GM12874 (cell line): ENCODE measurements around the gene PDCD7.

ENCODE experiments used
- TF ChIP-seq, protein P1 (sequence below): IDR thresholded peaks from 2 replicates; pipeline ENCODE4 v1.5.1; 2011; ENCODE audit warnings: low read depth, mild to moderate bottlenecking, control low read depth, low read length, moderate library complexity; ENCODE audit not compliant: insufficient read depth

PDCD7 gene

DNA sequence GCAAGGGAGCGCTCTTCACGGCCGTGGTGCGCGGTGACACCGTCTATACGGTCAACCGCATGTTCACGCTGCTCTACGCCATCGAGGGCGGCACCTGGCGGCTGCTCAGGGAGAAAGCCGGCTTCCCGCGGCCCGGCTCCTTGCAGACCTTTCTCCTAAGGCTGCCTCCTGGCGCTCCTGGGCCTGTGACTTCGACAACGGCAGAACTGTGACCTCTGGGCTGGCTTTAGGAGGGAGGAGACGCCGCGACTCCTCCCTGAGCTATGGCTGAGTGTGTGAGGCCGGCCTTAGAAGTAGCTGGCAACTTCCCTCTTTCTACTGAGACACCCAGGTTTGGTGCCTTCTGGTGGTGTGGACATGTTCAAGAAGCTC, 55.6 kb downstream of the PDCD7 start:
- TF ChIP-seq, protein P1, sequence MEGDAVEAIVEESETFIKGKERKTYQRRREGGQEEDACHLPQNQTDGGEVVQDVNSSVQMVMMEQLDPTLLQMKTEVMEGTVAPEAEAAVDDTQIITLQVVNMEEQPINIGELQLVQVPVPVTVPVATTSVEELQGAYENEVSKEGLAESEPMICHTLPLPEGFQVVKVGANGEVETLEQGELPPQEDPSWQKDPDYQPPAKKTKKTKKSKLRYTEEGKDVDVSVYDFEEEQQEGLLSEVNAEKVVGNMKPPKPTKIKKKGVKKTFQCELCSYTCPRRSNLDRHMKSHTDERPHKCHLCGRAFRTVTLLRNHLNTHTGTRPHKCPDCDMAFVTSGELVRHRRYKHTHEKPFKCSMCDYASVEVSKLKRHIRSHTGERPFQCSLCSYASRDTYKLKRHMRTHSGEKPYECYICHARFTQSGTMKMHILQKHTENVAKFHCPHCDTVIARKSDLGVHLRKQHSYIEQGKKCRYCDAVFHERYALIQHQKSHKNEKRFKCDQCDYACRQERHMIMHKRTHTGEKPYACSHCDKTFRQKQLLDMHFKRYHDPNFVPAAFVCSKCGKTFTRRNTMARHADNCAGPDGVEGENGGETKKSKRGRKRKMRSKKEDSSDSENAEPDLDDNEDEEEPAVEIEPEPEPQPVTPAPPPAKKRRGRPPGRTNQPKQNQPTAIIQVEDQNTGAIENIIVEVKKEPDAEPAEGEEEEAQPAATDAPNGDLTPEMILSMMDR, result no peak

DNA sequence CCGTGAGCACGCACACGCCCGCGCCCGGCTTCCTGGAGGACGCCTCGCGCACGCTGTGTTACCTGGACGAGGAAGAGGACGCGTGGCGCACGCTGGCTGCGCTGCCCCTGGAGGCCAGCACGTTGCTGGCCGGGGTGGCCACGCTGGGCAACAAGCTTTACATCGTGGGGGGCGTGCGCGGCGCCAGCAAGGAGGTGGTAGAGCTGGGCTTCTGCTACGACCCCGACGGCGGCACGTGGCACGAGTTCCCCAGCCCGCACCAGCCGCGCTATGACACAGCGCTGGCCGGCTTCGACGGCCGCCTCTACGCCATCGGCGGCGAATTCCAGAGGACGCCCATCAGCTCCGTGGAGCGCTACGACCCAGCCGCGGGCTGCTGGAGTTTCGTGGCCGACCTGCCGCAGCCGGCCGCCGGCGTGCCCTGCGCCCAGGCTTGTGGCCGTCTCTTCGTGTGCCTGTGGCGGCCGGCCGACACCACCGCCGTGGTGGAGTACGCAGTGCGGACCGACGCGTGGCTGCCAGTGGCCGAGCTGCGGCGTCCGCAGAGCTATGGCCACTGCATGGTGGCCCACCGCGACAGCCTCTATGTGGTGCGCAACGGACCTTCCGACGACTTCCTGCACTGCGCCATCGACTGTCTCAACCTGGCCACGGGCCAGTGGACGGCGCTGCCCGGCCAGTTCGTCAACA, 56.2 kb downstream of the PDCD7 start:
- TF ChIP-seq, protein P1, result no peak

GRCh38 chr15:65076486-65077290, 56.9 kb downstream of the PDCD7 start, which contains the start of gene KBTBD13:
KBTBD13 (plus strand) TSS chr15:65076746; CDS start chr15:65076816, 70 bp downstream.
- TF ChIP-seq, protein P1, result no peak

DNA sequence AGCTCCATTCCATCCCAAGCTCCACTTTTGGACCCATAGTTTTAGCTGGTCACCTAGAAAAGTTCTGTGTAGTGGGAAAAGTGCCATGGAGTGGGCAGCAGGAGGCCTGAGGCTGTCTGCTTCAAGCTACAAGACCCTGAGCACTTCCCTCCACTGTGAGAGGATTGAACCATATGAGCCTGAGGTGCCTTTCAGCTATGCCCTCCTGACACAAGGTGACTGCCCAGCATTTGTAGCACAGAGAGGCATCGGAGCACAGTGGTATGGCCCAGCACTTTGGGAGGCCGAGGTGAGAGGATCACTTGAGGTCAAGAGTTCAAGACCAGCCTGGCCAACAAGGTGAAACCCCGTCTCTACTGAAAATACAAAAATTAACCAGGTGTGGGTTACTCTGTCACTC, 61.0 kb downstream of the PDCD7 start:
- TF ChIP-seq, protein P1, result no peak

GRCh38 chr15:65072027-65072426, 61.6 kb downstream of the PDCD7 start:
- TF ChIP-seq, protein P1, result no peak

DNA sequence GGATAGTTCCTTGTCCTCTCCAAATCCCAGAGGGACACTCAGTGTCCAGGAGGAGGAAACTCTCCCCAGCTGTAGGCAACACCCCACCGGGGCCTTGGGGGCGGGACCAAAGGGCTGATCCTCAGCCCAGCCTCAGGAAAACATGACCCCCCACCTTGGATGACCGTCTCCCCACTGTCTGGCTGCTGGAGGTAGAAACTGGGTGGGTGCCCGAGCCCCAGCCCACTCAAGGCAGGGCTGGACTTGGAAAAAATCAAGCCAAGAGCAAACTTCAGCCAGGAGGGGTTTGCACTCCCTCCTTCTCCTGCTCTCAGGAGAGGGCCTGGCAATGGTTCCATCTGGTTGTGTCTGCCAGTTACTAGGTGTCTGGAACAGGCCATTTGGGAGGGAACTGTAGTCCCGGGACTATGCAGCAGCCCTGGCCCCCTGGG, 62.2 kb downstream of the PDCD7 start:
- TF ChIP-seq, protein P1, result no peak

GRCh38 chr15:65069779-65070546, 63.6 kb downstream of the PDCD7 start:
- TF ChIP-seq, protein P1, result no peak
